Measurements from ENCODE around the gene WNT9A.

Gene WNT9A

GRCh38 chr1:227947386-227947675, 401 bp downstream of the WNT9A start:
- Mint-ChIP-seq H3K4me3 (peak overlapping the region; percentile 64), H3K36me3 (ENCODE audit: low read depth) (no peaks in the 10 kb centered on the region), H3K27me3 (peaks cover 15% of the 10 kb centered on the region), H3K9me3 (no peaks in the 10 kb centered on the region), H3K4me1 (ENCODE audit: low read depth) (peaks cover 12% of the 10 kb centered on the region), H3K27ac (no peak overlapping the region)

GRCh38 chr1:227946624-227947385, 927 bp downstream of the WNT9A start:
- no peaks in the 10 kb centered on the region for H3K9me3 Mint-ChIP-seq
- H3K27ac Mint-ChIP-seq = no peak overlapping the region
- H3K4me1 Mint-ChIP-seq (ENCODE audit: low read depth) = peaks cover 12% of the 10 kb centered on the region
- H3K36me3 Mint-ChIP-seq (ENCODE audit: low read depth) = no peaks in the 10 kb centered on the region
- H3K4me3 Mint-ChIP-seq = peak overlapping the region; percentile 64
- peaks cover 15% of the 10 kb centered on the region for H3K27me3 Mint-ChIP-seq

- H3K27ac Mint-ChIP-seq = no peak overlapping the region
- H3K4me1 Mint-ChIP-seq (ENCODE audit: low read depth) = peaks cover 12% of the 10 kb centered on the region
- peaks cover 15% of the 10 kb centered on the region for H3K27me3 Mint-ChIP-seq
- H3K36me3 Mint-ChIP-seq (ENCODE audit: low read depth) = no peaks in the 10 kb centered on the region
- peak overlapping the region; percentile 43 for H3K4me3 Mint-ChIP-seq
- H3K9me3 Mint-ChIP-seq = no peaks in the 10 kb centered on the region
Observed at GRCh38 chr1:227945891-227946623, 1.7 kb downstream of the WNT9A start.

- Mint-ChIP-seq H3K4me1 (ENCODE audit: low read depth) (peaks cover 12% of the 10 kb centered on the region), H3K27ac (no peak overlapping the region), H3K27me3 (peaks cover 15% of the 10 kb centered on the region), H3K4me3 (no peak overlapping the region), H3K36me3 (ENCODE audit: low read depth) (no peaks in the 10 kb centered on the region), H3K9me3 (no peaks in the 10 kb centered on the region)
Observed at GRCh38 chr1:227944931-227945890, 2.5 kb downstream of the WNT9A start.

GRCh38 chr1:227944090-227944930, 3.4 kb downstream of the WNT9A start:
- H3K4me3 Mint-ChIP-seq = no peak overlapping the region
- peaks cover 12% of the 10 kb centered on the region for H3K4me1 Mint-ChIP-seq (ENCODE audit: low read depth)
- H3K27ac Mint-ChIP-seq = no peak overlapping the region
- H3K27me3 Mint-ChIP-seq = peaks cover 15% of the 10 kb centered on the region
- H3K9me3 Mint-ChIP-seq = no peaks in the 10 kb centered on the region
- H3K36me3 Mint-ChIP-seq (ENCODE audit: low read depth) = no peaks in the 10 kb centered on the region

GRCh38 chr1:227943381-227944089, 4.2 kb downstream of the WNT9A start:
- H3K4me1 Mint-ChIP-seq (ENCODE audit: low read depth) = peaks cover 12% of the 10 kb centered on the region
- no peak overlapping the region for H3K27ac Mint-ChIP-seq

GRCh38 chr1:227942716-227943261, 4.9 kb downstream of the WNT9A start:
- H3K27me3 Mint-ChIP-seq = peaks cover 8% of the 10 kb centered on the region
- peaks cover 9% of the 10 kb centered on the region for H3K4me1 Mint-ChIP-seq (ENCODE audit: low read depth)
- H3K27ac Mint-ChIP-seq = no peak overlapping the region
- H3K4me3 Mint-ChIP-seq = no peak overlapping the region
- H3K9me3 Mint-ChIP-seq = no peaks in the 10 kb centered on the region
- H3K36me3 Mint-ChIP-seq (ENCODE audit: low read depth) = no peaks in the 10 kb centered on the region

More at GRCh38 chr1:227943381-227944089, 4.2 kb downstream of the WNT9A start:
- Mint-ChIP-seq H3K9me3 (no peaks in the 10 kb centered on the region), H3K27me3 (peaks cover 10% of the 10 kb centered on the region), H3K36me3 (ENCODE audit: low read depth) (no peaks in the 10 kb centered on the region), H3K4me3 (no peak overlapping the region)

- no peaks in the 10 kb centered on the region for H3K9me3 Mint-ChIP-seq
- H3K27me3 Mint-ChIP-seq = peaks cover 6% of the 10 kb centered on the region
- H3K36me3 Mint-ChIP-seq (ENCODE audit: low read depth) = no peaks in the 10 kb centered on the region
- no peak overlapping the region for H3K4me3 Mint-ChIP-seq
- no peak overlapping the region for H3K27ac Mint-ChIP-seq
- peaks cover 7% of the 10 kb centered on the region for H3K4me1 Mint-ChIP-seq (ENCODE audit: low read depth)
Observed at GRCh38 chr1:227942021-227942715, 5.6 kb downstream of the WNT9A start.

- Mint-ChIP-seq H3K27ac (no peak overlapping the region), H3K4me3 (no peak overlapping the region), H3K36me3 (ENCODE audit: low read depth) (no peaks in the 10 kb centered on the region), H3K27me3 (peaks cover 3% of the 10 kb centered on the region), H3K9me3 (no peaks in the 10 kb centered on the region), H3K4me1 (ENCODE audit: low read depth) (peaks cover 7% of the 10 kb centered on the region)
Observed at GRCh38 chr1:227941509-227942020, 6.2 kb downstream of the WNT9A start.

GRCh38 chr1:227940791-227941241, 6.9 kb downstream of the WNT9A start:
- peaks cover under 1% of the 10 kb centered on the region for H3K27me3 Mint-ChIP-seq
- no peak overlapping the region for H3K27ac Mint-ChIP-seq
- peaks cover 4% of the 10 kb centered on the region for H3K4me1 Mint-ChIP-seq (ENCODE audit: low read depth)
- no peak overlapping the region for H3K4me3 Mint-ChIP-seq
- peaks cover 1% of the 10 kb centered on the region for H3K9me3 Mint-ChIP-seq
- no peaks in the 10 kb centered on the region for H3K36me3 Mint-ChIP-seq (ENCODE audit: low read depth)

- Mint-ChIP-seq H3K27ac (no peak overlapping the region), H3K4me3 (no peak overlapping the region), H3K36me3 (ENCODE audit: low read depth) (no peaks in the 10 kb centered on the region), H3K9me3 (peaks cover 8% of the 10 kb centered on the region), H3K4me1 (ENCODE audit: low read depth) (peaks cover 10% of the 10 kb centered on the region), H3K27me3 (no peaks in the 10 kb centered on the region)
Observed at GRCh38 chr1:227939791-227940771, 7.7 kb downstream of the WNT9A start.
